Right lobe of liver (tissue), 4 donors: ENCODE results near the gene EDC4.

ENCODE experiments used
- POLR2A ChIP-seq: fragments of 450-650 bp; IDR thresholded peaks from one replicate; pipeline ENCODE4 v1.6.1; 2017; ENCODE audit warnings: antibody characterized with exemption, mild to moderate bottlenecking
- TF ChIP-seq, protein P1 (sequence below), 4 donors: fragments of 200-600 bp in 3 of 4; fragments of 450-650 bp in 1 of 4; IDR thresholded peaks; one replicate each; pipeline versions ENCODE4 v1.5.1 to v1.8.0; 2016 to 2022; ENCODE audit warnings: antibody characterized with exemption in 4 of 4, mild to moderate bottlenecking in 2 of 4
- donor health status: DM: no; HTN: no; CAD: no.
- donor health status: DM: no; HTN: no; CAD: no.
- donor health status: DM: no; HTN: yes; CAD: no.

DNA sequence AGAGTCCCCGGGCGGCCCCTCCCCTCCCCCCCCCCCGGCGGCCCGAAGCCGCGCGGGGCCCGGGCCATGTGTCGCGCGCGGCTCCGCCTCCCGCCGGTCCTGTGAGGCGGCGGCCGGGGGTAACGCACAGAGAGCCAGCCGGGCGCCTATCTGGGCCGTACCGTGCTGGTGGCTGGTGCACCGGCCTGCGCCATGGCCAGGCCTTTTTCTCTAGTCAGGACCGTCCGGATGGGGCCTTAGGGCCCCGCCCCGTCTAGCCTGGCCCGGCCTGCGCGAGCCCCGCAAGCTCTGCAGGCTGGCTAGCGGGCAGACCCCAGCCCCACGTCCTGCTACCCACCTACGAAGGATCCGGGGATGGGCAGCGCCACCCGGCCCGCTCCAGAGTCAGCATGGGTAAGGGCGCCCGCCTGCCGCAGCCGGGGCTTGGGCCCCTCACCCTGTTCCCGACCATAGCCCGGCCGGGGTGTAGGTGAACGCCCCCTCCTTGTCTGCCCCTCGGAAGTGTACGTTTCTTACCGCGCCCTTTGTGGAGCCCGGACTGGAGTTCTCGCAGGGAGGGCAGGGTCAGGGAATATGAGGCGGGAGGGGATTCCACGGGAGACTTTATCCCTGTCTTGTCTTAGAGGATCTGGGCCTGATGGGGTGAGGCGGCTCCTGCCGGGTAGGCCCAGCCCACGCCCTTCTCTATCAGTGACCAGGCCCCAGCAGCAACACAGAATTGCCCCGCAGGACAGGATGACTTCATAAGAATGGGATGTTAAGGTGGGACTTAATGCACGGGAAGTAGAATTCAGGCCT is 25.6 kb upstream of the EDC4 start, which contains the start of gene CENPT:
- TF ChIP-seq, protein P1, sequence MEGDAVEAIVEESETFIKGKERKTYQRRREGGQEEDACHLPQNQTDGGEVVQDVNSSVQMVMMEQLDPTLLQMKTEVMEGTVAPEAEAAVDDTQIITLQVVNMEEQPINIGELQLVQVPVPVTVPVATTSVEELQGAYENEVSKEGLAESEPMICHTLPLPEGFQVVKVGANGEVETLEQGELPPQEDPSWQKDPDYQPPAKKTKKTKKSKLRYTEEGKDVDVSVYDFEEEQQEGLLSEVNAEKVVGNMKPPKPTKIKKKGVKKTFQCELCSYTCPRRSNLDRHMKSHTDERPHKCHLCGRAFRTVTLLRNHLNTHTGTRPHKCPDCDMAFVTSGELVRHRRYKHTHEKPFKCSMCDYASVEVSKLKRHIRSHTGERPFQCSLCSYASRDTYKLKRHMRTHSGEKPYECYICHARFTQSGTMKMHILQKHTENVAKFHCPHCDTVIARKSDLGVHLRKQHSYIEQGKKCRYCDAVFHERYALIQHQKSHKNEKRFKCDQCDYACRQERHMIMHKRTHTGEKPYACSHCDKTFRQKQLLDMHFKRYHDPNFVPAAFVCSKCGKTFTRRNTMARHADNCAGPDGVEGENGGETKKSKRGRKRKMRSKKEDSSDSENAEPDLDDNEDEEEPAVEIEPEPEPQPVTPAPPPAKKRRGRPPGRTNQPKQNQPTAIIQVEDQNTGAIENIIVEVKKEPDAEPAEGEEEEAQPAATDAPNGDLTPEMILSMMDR (IDR thresholded peaks at IDR 0.05) = peak in 1 of 4 donors; percentile 14
- TF ChIP-seq POLR2A = no peak
